ENCODE data around the gene SPATA31E1.

DNA sequence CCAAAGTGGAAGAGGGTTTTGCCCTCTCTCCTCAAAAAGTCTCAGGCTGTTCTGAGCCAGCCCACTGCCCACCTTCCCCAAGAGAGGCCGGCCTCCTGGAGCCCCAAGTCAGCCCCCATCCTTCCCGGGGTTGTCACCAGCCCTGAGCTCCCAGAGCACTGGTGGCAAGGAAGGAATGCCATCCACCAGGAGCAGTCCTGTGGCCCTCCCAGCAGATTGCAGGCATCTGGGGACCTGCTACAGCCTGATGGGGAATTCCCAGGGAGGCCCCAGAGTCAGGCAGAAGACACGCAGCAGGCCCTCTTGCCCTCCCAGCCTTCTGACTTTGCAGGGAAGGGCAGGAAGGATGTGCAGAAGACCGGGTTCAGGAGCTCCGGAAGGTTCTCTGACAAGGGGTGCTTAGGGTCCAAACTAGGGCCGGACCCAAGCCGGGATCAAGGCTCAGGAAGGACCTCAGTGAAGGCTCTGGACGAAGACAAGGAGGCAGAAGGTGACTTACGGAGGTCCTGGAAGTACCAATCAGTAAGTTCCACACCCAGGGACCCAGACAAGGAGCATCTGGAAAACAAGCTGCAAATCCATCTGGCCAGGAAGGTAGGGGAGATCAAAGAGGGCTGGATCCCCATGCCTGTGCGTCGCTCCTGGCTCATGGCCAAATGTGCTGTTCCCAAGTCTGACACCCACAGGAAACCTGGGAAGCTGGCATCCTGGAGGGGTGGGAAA is 3.7 kb downstream of the SPATA31E1 start:
- TF ChIP-seq EP300 (IDR thresholded peaks at IDR 0.05; ENCODE audit: borderline replicate concordance) (no peak), EGR1 (IDR thresholded peaks at IDR 0.05) (no peak), YY1 (IDR thresholded peaks at IDR 0.05; ENCODE audit: low read depth) (no peak), ZBTB7A (IDR thresholded peaks at IDR 0.05; ENCODE audit: low read depth) (no peak), CREB1 (IDR thresholded peaks at IDR 0.05; ENCODE audit: low read depth) (no peak), TCF12 (IDR thresholded peaks at IDR 0.05; ENCODE audit: low read depth) (no peak), TAF1 (IDR thresholded peaks at IDR 0.05; ENCODE audit: low read depth) (no peak), TEAD4 (IDR thresholded peaks at IDR 0.05) (no peak)
- TF ChIP-seq, protein P1, sequence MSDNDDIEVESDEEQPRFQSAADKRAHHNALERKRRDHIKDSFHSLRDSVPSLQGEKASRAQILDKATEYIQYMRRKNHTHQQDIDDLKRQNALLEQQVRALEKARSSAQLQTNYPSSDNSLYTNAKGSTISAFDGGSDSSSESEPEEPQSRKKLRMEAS (IDR thresholded peaks at IDR 0.05) = no peak
- TF ChIP-seq, protein P2, sequence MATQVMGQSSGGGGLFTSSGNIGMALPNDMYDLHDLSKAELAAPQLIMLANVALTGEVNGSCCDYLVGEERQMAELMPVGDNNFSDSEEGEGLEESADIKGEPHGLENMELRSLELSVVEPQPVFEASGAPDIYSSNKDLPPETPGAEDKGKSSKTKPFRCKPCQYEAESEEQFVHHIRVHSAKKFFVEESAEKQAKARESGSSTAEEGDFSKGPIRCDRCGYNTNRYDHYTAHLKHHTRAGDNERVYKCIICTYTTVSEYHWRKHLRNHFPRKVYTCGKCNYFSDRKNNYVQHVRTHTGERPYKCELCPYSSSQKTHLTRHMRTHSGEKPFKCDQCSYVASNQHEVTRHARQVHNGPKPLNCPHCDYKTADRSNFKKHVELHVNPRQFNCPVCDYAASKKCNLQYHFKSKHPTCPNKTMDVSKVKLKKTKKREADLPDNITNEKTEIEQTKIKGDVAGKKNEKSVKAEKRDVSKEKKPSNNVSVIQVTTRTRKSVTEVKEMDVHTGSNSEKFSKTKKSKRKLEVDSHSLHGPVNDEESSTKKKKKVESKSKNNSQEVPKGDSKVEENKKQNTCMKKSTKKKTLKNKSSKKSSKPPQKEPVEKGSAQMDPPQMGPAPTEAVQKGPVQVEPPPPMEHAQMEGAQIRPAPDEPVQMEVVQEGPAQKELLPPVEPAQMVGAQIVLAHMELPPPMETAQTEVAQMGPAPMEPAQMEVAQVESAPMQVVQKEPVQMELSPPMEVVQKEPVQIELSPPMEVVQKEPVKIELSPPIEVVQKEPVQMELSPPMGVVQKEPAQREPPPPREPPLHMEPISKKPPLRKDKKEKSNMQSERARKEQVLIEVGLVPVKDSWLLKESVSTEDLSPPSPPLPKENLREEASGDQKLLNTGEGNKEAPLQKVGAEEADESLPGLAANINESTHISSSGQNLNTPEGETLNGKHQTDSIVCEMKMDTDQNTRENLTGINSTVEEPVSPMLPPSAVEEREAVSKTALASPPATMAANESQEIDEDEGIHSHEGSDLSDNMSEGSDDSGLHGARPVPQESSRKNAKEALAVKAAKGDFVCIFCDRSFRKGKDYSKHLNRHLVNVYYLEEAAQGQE (IDR thresholded peaks at IDR 0.05; ENCODE audit: low read depth) = no peak
